ENCODE results near the gene PAK3. TPM values are rescaled to one million over a fixed set of nuclear protein-coding genes. Genes with fewer than 3 reads are reported as not detected.
A peak's percentile ranks its signal among the peaks of the same experiment; 100 is the strongest.

The PAK3 gene
- 1 to 10 TPM; 1.8 to 5.0 (median 2.2) TPM for total RNA-seq

DNA sequence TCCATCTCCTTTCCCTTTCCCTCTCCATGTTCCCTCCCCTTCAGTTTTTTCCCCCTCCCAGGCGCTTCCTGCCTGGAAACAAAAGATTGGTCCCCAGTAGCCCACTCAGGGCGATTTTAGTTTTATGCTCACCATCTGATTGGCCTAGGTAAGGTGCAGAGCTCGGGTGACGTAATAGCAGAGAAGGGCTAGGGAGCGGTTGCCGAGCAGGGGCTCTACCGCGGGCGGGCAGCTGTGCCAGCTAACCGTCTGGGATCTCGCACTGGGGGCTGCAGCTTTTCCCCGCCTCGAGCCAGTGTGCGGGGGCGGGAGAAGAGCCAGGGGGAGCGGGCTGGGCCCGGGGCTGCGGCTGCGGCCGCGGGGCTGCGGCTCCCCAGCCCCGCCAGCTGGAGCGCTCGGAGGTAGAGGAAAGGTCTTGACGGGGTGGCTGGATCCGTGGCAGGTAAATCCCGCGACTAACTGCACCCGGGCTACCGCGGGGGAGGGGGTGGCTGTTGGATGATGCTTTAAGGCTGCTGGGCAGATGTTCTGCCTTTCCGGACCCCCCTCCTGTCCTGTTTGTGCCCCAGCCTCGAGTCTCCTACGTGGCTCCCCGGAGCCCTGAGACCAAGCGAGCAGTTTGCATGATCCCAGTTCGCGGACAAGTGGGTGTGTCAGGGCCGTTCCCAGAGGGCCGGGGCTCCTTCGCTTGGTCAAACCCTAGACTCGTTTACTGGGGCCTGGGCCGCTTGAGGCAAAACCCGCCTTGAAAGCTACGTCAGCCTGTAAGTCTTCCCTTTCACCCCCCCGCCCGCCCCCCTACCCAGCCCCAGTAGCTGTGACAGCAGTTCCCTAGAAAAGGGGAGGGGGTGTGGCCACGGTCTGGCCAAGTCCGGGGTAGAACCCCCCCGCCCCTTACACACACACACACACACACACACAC lies at the start of gene PAK3:
Gene PAK3, plus strand, starts transcription at position 218 of the 922 bp plus-strand sequence. CDS start 26,913 bp downstream, outside the sequence.
- peak within 1 kb of the TSS in 3 of 4 donors; percentile 70 to 82 (median 75) for H3K27ac ChIP-seq
- H3K4me3 ChIP-seq, result peak within 1 kb of the TSS; percentile 56 to 58
- H3K9me3 ChIP-seq, result no peaks in the 10 kb centered on the region
- no peaks in the 10 kb centered on the region for H3K4me1 ChIP-seq
- TF ChIP-seq EP300 (IDR thresholded peaks at IDR 0.05) (no peak), POLR2A (IDR thresholded peaks at IDR 0.05) (peak in 1 of 2 donors; percentile 31), POLR2AphosphoS5 (IDR thresholded peaks at IDR 0.05) (peak; percentile 39)
- TF ChIP-seq, protein P1, sequence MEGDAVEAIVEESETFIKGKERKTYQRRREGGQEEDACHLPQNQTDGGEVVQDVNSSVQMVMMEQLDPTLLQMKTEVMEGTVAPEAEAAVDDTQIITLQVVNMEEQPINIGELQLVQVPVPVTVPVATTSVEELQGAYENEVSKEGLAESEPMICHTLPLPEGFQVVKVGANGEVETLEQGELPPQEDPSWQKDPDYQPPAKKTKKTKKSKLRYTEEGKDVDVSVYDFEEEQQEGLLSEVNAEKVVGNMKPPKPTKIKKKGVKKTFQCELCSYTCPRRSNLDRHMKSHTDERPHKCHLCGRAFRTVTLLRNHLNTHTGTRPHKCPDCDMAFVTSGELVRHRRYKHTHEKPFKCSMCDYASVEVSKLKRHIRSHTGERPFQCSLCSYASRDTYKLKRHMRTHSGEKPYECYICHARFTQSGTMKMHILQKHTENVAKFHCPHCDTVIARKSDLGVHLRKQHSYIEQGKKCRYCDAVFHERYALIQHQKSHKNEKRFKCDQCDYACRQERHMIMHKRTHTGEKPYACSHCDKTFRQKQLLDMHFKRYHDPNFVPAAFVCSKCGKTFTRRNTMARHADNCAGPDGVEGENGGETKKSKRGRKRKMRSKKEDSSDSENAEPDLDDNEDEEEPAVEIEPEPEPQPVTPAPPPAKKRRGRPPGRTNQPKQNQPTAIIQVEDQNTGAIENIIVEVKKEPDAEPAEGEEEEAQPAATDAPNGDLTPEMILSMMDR (IDR thresholded peaks at IDR 0.05), result no peak
- H3K27me3 ChIP-seq, result no peaks in the 10 kb centered on the region
- ATAC-seq, result peak; percentile 89
- WGBS, 2 donors (ENCODE audit: low coverage in 1 of 2), result 13% methylated on average over 3 of the region's 51 CpGs; no CpG with 5 or more reads in 1 of the 2 donors
- no peaks in the 10 kb centered on the region for H3K36me3 ChIP-seq

DNA sequence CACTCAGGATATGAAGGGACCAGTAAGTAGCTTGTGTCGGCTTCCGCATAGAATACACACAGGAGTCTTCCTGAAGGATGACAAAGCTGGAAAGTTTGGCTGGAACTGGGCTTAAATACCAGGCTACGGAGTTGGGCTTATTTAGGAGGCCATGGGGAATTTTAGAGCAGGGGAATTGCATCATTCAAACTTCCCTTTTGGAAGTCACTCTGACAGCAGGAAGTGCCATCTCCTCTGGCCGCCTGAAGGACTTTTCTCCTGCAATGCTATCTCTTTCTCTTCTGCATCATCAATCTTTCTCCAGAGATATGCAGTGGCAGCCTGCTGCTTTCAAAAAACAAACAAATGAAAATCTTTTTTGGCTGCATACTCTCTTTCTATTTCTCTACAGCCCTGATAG lies 48.4 kb upstream of the PAK3 start:
- Histone ChIP-seq H3K4me3 (no peak overlapping the region), H3K9me3 (no peaks in the 10 kb centered on the region), H3K4me1 (no peaks in the 10 kb centered on the region), H3K36me3 (no peaks in the 10 kb centered on the region), H3K27ac (no peak overlapping the region), H3K27me3 (no peaks in the 10 kb centered on the region)
- no peak for TF ChIP-seq EP300 (IDR thresholded peaks at IDR 0.05)
- TF ChIP-seq POLR2A (IDR thresholded peaks at IDR 0.05), result no peak
- TF ChIP-seq, protein P1 (IDR thresholded peaks at IDR 0.05), result no peak
- TF ChIP-seq POLR2AphosphoS5 (IDR thresholded peaks at IDR 0.05), result no peak
- ATAC-seq, result no peak
- 50% methylated on average over 2 of the region's 4 CpGs; no CpG with 5 or more reads in 1 of the 2 donors for WGBS, 2 donors (ENCODE audit: low coverage in 1 of 2)

DNA sequence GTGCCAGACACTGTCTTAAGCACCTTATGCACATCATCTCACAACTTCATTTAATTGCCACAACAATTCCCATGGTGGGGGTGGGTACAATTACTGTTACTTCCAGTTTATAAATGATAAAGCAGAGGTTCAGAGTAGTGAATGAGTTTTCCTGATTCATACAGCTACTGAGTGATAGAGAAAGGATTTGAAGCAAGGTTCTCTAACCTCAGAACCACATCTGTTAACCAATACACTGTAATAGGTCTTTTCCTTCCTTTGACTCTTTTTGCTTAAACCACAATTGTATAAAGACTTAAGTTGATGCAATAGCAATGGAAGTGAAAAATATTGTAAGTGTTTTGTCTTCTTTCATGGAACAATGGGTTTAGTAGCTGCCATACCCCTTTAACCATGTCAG lies 43.5 kb upstream of the PAK3 start:
- H3K4me1 ChIP-seq, result no peaks in the 10 kb centered on the region
- no peak overlapping the region for H3K27ac ChIP-seq
- TF ChIP-seq POLR2A (IDR thresholded peaks at IDR 0.05) (no peak), POLR2AphosphoS5 (IDR thresholded peaks at IDR 0.05) (no peak), EP300 (IDR thresholded peaks at IDR 0.05) (no peak)
- TF ChIP-seq, protein P1 (IDR thresholded peaks at IDR 0.05), result no peak
- H3K9me3 ChIP-seq, result no peaks in the 10 kb centered on the region
- no peak for ATAC-seq
- H3K36me3 ChIP-seq, result no peaks in the 10 kb centered on the region
- H3K27me3 ChIP-seq, result no peaks in the 10 kb centered on the region
- H3K4me3 ChIP-seq, result no peak overlapping the region

DNA sequence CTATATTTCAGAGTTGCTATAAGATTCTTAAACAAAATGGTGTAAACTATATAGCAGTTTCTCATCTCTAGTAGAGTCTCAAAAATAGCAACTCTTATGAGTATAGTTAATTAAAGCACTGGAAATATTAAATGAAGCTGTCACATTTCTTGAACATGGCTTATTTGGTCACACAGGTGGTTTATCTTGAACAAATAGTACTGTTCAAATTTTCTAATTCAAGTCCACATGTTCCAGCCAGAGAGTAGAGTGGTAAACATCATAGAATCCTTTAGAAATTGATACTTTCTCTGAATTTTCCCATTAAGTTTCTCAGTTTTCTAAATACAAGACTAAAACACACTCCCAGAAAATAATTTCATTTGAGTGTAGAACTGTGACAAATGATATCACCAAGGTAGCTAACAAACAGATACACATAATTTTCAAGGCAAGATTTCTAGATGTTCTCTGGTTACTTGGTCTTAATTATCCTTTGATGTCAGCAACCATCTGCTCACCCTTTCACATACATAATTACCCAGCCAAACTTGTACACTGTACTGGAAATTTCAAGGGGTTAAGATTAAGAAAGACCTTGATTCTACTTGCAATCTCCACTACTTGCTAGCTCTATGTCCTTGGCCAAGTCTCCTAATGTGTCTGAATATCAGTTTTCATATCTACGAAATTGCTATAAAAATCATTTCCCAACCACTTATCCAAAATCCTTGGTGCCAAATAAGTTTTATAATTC lies 24.3 kb upstream of the PAK3 start:
- TF ChIP-seq POLR2A (IDR thresholded peaks at IDR 0.05), result no peak
- TF ChIP-seq, protein P1 (IDR thresholded peaks at IDR 0.05), result no peak
- Histone ChIP-seq H3K4me1 (no peaks in the 10 kb centered on the region), H3K36me3 (no peaks in the 10 kb centered on the region), H3K27me3 (no peaks in the 10 kb centered on the region), H3K27ac (no peak overlapping the region), H3K9me3 (no peaks in the 10 kb centered on the region), H3K4me3 (no peak overlapping the region)
- 38 to 78% methylated on average over 1 of the region's 1 CpG for WGBS, 2 donors (ENCODE audit: low coverage in 1 of 2)
- no peak for ATAC-seq
